Heart left ventricle (tissue), 16 donors: ENCODE results near the gene REEP5. TPM values are rescaled to one million over a fixed set of nuclear protein-coding genes. Genes with fewer than 3 reads are reported as not detected.
A peak's percentile ranks its signal among the peaks of the same experiment; 100 is the strongest.
"Not testable (repeated sequence)": the region's sequence is repeated elsewhere in the genome, so short reads cannot be mapped to it uniquely, and the experiment has no call there.

Source experiments
- ATAC-seq, 4 donors: fragments of 200-7000 bp; cut with Tn5 transposase; one replicate each; pipeline ENCODE4 v1.9.1; 2020 to 2022; ENCODE audit warnings: moderate library complexity in 4 of 4, mild to moderate bottlenecking in 3 of 4, moderate number of reproducible peaks in 1 of 4
- DNase-seq, 5 donors: peaks; one replicate each; pipeline ENCODE4 v3.0.0-alpha.2; 2020
- H3K27ac ChIP-seq, 12 donors: fragments of 200-600 bp; sonication (generic) in 4 of 12; one replicate each; pipeline versions ENCODE4 v1.5.0 to v1.8.0; 2016 to 2022; ENCODE audit warnings: mild to moderate bottlenecking in 2 of 12
- H3K27me3 ChIP-seq, 9 donors: fragments of 200-600 bp; sonication (generic) in 2 of 9; one replicate each; pipeline versions ENCODE4 v1.5.1 to v1.8.0; 2016 to 2022; ENCODE audit warnings: mild to moderate bottlenecking in 3 of 9
- H3K36me3 ChIP-seq, 9 donors: fragments of 200-600 bp; sonication (generic) in 2 of 9; one replicate each; pipeline versions ENCODE4 v1.5.0 to v1.8.0; 2018 to 2022; ENCODE audit warnings: mild to moderate bottlenecking in 2 of 9
- H3K4me1 ChIP-seq, 12 donors: fragments of 200-600 bp; sonication (generic) in 4 of 12; one replicate each; pipeline versions ENCODE4 v1.5.0 to v1.8.0; 2016 to 2022; ENCODE audit warnings: mild to moderate bottlenecking in 3 of 12
- H3K4me3 ChIP-seq, 12 donors: fragments of 200-600 bp; sonication (generic) in 4 of 12; one replicate each; pipeline versions ENCODE4 v1.5.0 to v1.8.0; 2017 to 2022; ENCODE audit warnings: mild to moderate bottlenecking in 9 of 12, moderate library complexity in 4 of 12
- H3K9me3 ChIP-seq, 12 donors: fragments of 200-600 bp; sonication (generic) in 4 of 12; one replicate each; pipeline versions ENCODE4 v1.5.0 to v1.8.0; 2016 to 2022; ENCODE audit warnings: mild to moderate bottlenecking in 1 of 12
- CTCF ChIP-seq, 12 donors: fragments of 200-600 bp; sonication (generic) in 4 of 12; IDR thresholded peaks; one replicate each; pipeline versions ENCODE4 v1.5.0 to v1.8.0; 2018 to 2022; ENCODE audit warnings: antibody characterized with exemption in 12 of 12, mild to moderate bottlenecking in 5 of 12
- POLR2A ChIP-seq, 2 donors: fragments of 450-650 bp; IDR thresholded peaks; one replicate each; pipeline ENCODE4 v1.6.1; 2017; ENCODE audit warnings: antibody characterized with exemption in 2 of 2, mild to moderate bottlenecking in 2 of 2, moderate library complexity in 2 of 2
- WGBS, 4 donors: extraction: QIAGEN DNeasy Blood & Tissue Kit in 2 of 4; methylation state at CpG; one replicate each; pipeline versions ENCODE4 v1.1.5 to v1.1.7; 2013 to 2018; 5-methylcytosine and 5-hydroxymethylcytosine counted together
- intact Hi-C, 10 donors: fragments of 100-400 bp; cut with DNase I; formaldehyde crosslinking; loops; one replicate each; pipeline versions ENCODE4 v1.11.1 to v1.14.2; 2022
- polyA plus RNA-seq, 2 donors: library from polyadenylated mRNA; stranded (reverse); fragments of 200-250 nt; gene quantifications; one replicate each; pipeline ENCODE4 v1.2.3, GENCODE V29; 2013
- total RNA-seq, 9 donors: library from RNA; depleted of rRNA in 2 of 9; stranded (reverse); fragments of >200 nt in 2 of 9; fragmentation: NEBNext Ultra II Directional in 3 of 9; extraction: Animal tissue kit (Norgen Biotek cat#: 25700) in 3 of 9; gene quantifications; one replicate each; pipeline versions ENCODE4 v1.1.0 to v1.2.4, GENCODE V29; 2016 to 2023
- donor health status: ischemic (EF 13 %, LVEDD 7.1; RV severe dilation, severe dysfunction).
- donor health status: healthy with polysubstance abuse.
- donor health status: DM: no; HTN: yes; CAD: no.
- donor health status: DM: no; HTN: no; CAD: no.
- donor health status: ischemic (EF 25% LVEDD 6.9; RV normal size, moderate dysfunction).
- donor health status: ischemic (EF 25% LVEDD 5.7; RV mildly dilated, moderate dysfunction).
- donor health status: healthy.
- donor health status: DM: yes; HTN: yes; CAD: no.
- donor health status: ischemic (EF 35%, LVEDD 5.7; RV mildly dilated, moderate dysfunction).
- donor health status: nonischemic (EF 11% LVEDD 7.7; RV severe dilation, severe dysfunction).
- donor health status: DM: yes; HTN: yes; CAD: no.
- donor health status: PGD.
- donor health status: ischemic (EF 29% LVEDD 5.4; RV normal size, mild dysfunction).
- donor health status: nonischemic (EF 23%, LVEDD 6.1; RV moderate dilation, normal function).

The REEP5 gene
- total and polyA plus RNA-seq, 11 donors: 93.5 to 187 (median 133) TPM

GRCh38 chr5:112967520-112968083 lies 45.6 kb upstream of the REEP5 start:
- Histone ChIP-seq H3K36me3 (no peaks in the 10 kb centered on the region), H3K4me1 (peaks cover 0 to 13% (median 6%) of the 10 kb centered on the region in 12 donors), H3K9me3 (no peaks in the 10 kb centered on the region), H3K4me3 (no peak overlapping the region), H3K27me3 (no peaks in the 10 kb centered on the region), H3K27ac (no peak overlapping the region)
- no peak for TF ChIP-seq POLR2A (IDR thresholded peaks at IDR 0.05)
- TF ChIP-seq CTCF (IDR thresholded peaks at IDR 0.05): no peak
- intact Hi-C loops: no loop called here
- ATAC-seq (no peak), DNase-seq (no peak)
- WGBS, 4 donors: 88 to 94% (median 91%) methylated on average over 6 of the region's 6 CpGs

- no peak for DNase-seq
- intact Hi-C loops: no loop called here
- Histone ChIP-seq H3K9me3 (no peaks in the 10 kb centered on the region), H3K36me3 (no peaks in the 10 kb centered on the region), H3K4me3 (no peak overlapping the region), H3K4me1 (peaks cover 0 to 18% (median 6%) of the 10 kb centered on the region in 12 donors), H3K27me3 (no peaks in the 10 kb centered on the region), H3K27ac (no peak overlapping the region)
- ATAC-seq: no peak
- TF ChIP-seq CTCF (IDR thresholded peaks at IDR 0.05) (no peak), POLR2A (IDR thresholded peaks at IDR 0.05) (no peak)
- WGBS, 4 donors: 89 to 96% (median 93%) methylated on average over 8 of the region's 8 CpGs
Measured at GRCh38 chr5:112965733-112966306, 43.8 kb upstream of the REEP5 start.

GRCh38 chr5:112963374-112963733 lies 41.3 kb upstream of the REEP5 start:
- H3K4me1 ChIP-seq: peaks cover 0 to 41% (median 17%) of the 10 kb centered on the region in 12 donors
- intact Hi-C loops: loop anchor here in 2 of 10 donors (5.0 kb wide), 2 partner anchors 36 to 41 kb away; partner anchors contain the start of gene REEP5 (in 1 of the 2)
- H3K27me3 ChIP-seq, ATAC-seq, DNase-seq, H3K9me3 ChIP-seq, H3K4me3 ChIP-seq, H3K36me3 ChIP-seq: not testable (repeated sequence)
- 82 to 98% (median 93%) methylated on average over 3 of the region's 3 CpGs for WGBS, 4 donors
- H3K27ac ChIP-seq: peak overlapping the region in 8 of 12 donors; percentile 3 to 70 (median 48)

GRCh38 chr5:112960863-112961504 lies 39.0 kb upstream of the REEP5 start:
- no peak for DNase-seq
- no peaks in the 10 kb centered on the region for H3K36me3 ChIP-seq
- H3K9me3 ChIP-seq: no peaks in the 10 kb centered on the region
- H3K27ac ChIP-seq: no peak overlapping the region
- TF ChIP-seq CTCF (IDR thresholded peaks at IDR 0.05) (no peak), POLR2A (IDR thresholded peaks at IDR 0.05) (no peak)
- no peak for ATAC-seq
- H3K27me3 ChIP-seq: no peaks in the 10 kb centered on the region
- intact Hi-C loops: loop anchor here in 2 of 10 donors (5.0 kb wide), 2 partner anchors 34 to 39 kb away; partner anchors contain the start of gene REEP5 (in 1 of the 2)
- WGBS, 4 donors: 79 to 85% (median 83%) methylated on average over 6 of the region's 6 CpGs
- H3K4me1 ChIP-seq: peaks cover 0 to 52% (median 27%) of the 10 kb centered on the region in 12 donors
- no peak overlapping the region for H3K4me3 ChIP-seq
